HUDEP-2 (cell line): ENCODE results near the gene ZNF70.
"Not testable (repeated sequence)": the region's sequence is repeated elsewhere in the genome, so short reads cannot be mapped to it uniquely, and the experiment has no call there.

Source experiments
- DNase-seq, 76 experiments: peaks; one replicate each; lab custom pipeline; 2025; ENCODE audit not compliant: unreplicated experiment in 76 of 76; lab: John Stamatoyannopoulos, UW

Gene ZNF70

GRCh38 chr22:23760056-23760455 is 9.1 kb upstream of the ZNF70 start:
- DNase-seq, result no peak

GRCh38 chr22:23759566-23759965 is 8.7 kb upstream of the ZNF70 start:
- DNase-seq, result no peak

- DNase-seq, result no peak
These were observed 6.0 kb upstream of the ZNF70 start for GRCh38 chr22:23756891-23757290.

GRCh38 chr22:23755711-23756110 is 4.8 kb upstream of the ZNF70 start:
- DNase-seq, result no peak

DNA sequence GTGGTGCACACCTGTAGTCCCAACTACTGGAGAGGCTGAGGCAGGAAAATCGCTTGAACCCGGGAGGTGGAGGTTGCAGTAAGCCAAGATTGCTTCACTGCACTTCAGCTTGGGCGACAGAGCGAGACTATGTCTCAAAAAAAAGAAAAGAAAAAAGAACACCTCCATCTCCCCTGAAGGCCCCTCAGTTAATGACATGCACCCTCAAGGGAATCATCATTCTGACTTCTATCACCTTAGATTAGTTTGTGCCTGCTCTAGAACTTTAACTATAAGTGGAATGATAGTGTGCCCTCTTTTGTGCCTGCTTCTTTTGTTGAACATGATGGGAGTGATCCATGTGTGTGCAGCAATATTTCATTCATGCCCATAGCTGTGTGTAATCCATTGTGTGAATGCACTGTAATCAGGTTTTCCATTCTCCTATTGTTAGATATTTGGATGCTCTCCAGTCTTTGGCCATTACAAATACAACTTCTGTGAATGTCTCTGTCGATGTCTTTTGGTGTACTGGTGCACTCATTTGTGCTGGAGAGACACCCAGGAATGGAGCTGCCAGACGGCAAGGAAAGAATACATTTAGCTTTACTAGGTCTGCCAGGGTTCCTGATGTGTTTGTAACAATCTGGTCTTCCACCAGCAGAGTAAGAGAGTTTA is 4.2 kb upstream of the ZNF70 start:
- no peak for DNase-seq

GRCh38 chr22:23754220-23754919 is 3.5 kb upstream of the ZNF70 start, which contains the start of gene VPREB3:
TSS of gene VPREB3 (minus strand) at chr22:23754425. CDS start at chr22:23754363, 62 bp downstream.
- no peak for DNase-seq

- no peak for DNase-seq
These were observed 2.5 kb upstream of the ZNF70 start for GRCh38 chr22:23753385-23753784.

DNA sequence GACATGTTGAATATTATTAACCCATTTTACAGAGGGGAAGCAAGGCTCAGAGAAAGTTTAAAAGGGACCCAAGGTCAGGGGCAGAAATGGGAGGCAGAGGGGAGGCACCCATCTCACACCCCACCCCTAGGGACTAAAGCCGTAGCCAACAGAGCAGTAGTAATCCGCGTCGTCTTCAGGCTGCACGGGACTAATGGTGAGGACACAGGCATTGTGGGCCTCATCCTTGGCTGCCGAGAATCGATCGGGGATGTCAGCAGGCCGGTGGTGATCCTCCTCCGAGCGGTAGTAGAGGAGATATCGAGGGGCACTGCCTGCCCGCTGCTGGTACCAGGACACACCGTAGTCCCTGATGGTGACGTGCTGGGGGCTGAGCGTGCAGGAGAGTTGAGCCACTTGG is 1.8 kb upstream of the ZNF70 start:
- no peak for DNase-seq

- no peak for DNase-seq
These were observed 1.3 kb upstream of the ZNF70 start for GRCh38 chr22:23752090-23752691.

DNA sequence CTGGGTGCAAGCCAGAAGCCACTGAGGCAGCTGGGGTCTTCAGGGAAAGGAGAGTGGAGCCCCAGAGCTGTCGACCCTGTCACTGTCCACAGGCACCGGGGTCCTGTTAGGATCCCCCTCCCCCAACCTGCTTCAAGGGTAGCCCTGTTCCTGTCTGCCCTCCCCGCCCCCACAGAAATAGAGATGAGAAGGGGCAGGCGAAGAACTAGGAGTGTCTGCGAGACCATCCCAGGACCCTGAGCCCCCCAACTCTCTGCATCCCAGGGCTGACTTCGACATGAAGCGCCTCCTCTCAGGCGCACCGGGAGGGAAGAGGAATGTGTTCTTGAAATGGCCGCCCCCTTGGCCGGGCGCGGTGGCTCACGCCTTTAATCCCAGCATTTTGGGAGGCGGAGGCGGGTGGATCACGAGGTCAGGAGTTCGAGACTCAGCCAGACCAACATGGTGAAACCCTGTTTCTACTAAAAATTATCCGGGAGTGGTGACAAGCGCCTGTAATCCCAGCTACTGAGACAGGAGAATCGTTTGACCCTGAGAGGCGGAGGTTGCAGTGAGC is 607 bp upstream of the ZNF70 start:
- DNase-seq, result peak in 4 of 76 experiments; percentile 28 to 63 (median 40)

DNA sequence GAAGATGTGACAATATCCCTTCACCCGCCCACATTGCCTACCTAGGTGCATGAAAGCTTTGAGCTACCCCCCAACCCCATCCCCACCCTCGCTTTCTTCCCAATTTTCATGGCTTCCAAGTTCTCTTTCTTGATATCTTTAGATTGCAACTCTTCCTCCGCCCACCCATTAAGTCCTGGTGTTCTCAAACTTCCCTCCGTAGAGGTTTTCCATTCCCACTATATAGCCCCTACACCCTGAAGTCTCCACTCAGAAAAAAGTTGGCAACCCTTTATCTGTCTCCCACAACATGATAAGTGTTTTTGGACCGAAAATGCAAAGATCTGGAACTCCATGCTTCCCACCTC is 572 bp downstream of the ZNF70 start:
- DNase-seq, result peak in 1 of 76 experiments; percentile 43

- no peak for DNase-seq
These were observed 1.0 kb downstream of the ZNF70 start for GRCh38 chr22:23749841-23750301.

GRCh38 chr22:23745791-23746190 is 5.1 kb downstream of the ZNF70 start:
- DNase-seq, result no peak

- no peak for DNase-seq
These were observed 6.4 kb downstream of the ZNF70 start for GRCh38 chr22:23744485-23744884.

DNA sequence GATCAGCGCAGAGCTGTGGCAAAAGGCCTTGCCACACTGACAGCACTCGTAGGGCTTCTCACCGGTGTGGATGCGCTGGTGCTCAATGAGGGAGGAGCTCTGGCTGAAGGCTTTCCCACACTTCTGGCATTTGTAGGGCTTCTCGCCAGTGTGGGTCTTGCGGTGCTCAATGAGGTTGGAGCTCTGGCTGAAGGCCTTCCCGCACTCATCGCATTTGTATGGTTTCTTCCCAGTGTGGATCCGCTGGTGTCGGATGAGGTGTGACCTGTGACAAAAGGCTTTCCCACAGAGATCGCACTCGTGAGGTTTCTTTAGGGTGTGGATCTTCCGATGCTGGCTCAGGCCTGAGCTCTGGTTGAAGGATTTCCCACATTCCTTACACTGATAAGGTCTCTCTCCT is 6.9 kb downstream of the ZNF70 start:
- no peak for DNase-seq

GRCh38 chr22:23743303-23743705 is 7.6 kb downstream of the ZNF70 start:
- DNase-seq, result no peak

- no peak for DNase-seq
These were observed 8.2 kb downstream of the ZNF70 start for GRCh38 chr22:23742505-23743264.

DNA sequence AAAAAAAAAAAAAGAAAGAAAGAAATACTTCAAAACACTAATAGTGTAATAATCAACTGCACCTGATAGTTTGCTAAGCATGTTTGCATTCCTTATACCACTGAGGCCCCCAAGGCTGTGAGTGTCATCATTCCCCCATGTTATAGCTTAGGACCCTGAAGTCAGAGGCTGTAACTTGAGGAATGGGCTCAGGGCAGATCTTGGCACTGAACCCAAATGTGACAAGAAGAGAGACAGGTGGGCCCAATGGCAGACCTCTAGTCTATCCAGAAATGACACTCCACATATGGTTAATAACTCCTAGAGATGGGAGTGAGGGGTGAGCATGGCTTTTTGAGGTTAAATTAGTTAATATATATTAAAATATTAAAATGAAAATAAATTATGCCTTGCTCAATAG is 13.2 kb downstream of the ZNF70 start:
- DNase-seq, result no peak

- not testable (repeated sequence) for DNase-seq
These were observed 22.8 kb downstream of the ZNF70 start for GRCh38 chr22:23728108-23728507.

- DNase-seq, result no peak
These were observed 28.2 kb downstream of the ZNF70 start for GRCh38 chr22:23722724-23723123.

- no peak for DNase-seq
These were observed 28.8 kb downstream of the ZNF70 start for GRCh38 chr22:23722160-23722559.
